HUDEP-2 (cell line): ENCODE data around the gene SLC8A1.

Experiments used
- DNase-seq, 76 experiments: peaks; one replicate each; lab custom pipeline; 2025; ENCODE audit not compliant: unreplicated experiment in 76 of 76; lab: John Stamatoyannopoulos, UW

Gene SLC8A1

GRCh38 chr2:40359811-40360210 lies 92.1 kb downstream of the SLC8A1 start:
- DNase-seq: no peak

DNA sequence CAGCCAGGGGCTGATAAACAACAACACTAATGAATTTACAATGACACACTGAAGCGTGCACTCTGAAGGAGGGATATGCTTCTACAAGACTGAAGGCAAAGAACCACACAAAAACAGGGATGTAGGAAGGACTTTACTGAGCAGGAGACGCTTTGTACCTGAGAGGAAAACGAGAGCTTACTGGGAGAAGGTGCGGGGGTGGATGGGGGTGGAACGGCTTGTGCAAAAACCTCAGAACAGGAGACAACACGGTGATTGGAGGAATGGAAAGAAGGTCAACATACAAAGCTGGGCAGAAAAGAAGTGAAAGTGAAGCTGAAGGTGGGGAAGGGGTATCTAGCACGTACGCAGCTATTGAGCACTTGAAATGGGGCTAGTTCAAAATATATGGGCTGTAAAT lies 93.1 kb downstream of the SLC8A1 start:
- DNase-seq: no peak

- DNase-seq: no peak
Measured at GRCh38 chr2:40357667-40358066, 94.2 kb downstream of the SLC8A1 start.

DNA sequence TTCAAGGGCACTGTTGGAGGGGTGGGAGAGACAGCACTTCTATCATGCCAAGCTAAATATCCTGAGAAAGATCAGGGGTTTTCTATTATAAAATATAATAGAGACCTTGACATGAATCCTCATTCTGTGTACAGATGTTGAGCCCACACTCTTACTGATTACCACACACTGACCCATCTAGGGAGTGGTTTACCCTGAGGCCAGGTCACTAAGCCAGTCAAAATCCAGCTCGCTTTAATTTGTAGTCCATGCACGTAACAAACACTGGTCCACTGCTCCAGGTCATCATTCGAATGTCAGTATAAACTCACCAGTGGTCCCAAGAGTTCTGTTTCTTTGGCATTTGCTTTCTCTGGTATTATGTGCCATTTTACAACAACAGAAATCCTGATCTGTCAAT lies 96.4 kb downstream of the SLC8A1 start:
- no peak for DNase-seq

GRCh38 chr2:40353231-40353630 lies 98.7 kb downstream of the SLC8A1 start:
- no peak for DNase-seq

DNA sequence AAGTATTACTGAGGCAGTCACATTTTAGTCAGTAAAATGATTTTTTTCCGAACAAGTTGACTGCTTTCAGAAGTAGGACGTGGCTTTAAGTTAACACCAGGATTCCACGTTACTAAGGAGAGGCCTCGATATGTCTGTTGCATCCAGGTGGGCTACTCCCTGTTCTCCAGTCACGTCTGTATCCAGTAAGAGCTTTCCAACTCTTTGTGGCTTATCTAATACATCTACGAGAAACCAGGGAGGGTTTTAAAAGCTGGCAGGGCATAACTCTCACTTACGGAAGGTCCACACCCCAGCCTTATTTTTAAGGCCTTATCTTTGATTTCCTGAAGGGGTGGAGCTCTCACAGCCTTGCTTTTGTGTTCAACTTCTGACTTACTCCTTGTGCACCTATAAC lies 99.2 kb downstream of the SLC8A1 start:
- DNase-seq: no peak

DNA sequence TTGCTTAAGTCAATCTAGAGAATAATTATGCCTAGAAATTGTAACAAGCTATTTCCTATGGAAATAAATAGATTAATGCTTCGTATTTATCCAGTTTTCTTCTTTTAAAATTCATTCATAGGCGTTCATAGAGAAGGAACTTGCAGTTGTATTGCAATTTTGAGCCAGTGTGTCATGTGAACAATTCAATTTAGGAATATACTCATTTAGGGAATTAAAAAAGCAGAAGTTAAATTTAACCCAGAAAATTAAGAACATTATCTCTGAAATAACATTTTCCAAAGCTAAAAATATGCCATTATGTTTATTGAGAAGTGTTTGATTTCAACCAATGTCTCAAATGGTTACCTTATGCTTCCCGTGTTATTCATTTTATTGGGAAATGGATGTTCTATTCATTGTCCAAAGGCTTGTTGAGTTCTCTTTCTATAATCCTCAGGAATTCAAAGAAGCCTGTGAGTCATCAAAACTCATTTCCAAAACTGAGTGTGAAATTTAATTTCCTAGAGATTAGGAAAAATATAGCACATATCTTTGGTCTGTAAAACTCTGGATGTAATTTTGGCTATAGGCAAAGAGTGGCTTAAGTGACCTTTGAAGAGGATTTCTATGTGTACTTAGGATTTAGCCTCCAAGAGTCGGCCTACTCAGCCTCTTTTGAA lies 99.7 kb downstream of the SLC8A1 start:
- no peak for DNase-seq

- DNase-seq: no peak
Measured at GRCh38 chr2:40348665-40349064, 103.2 kb downstream of the SLC8A1 start.

GRCh38 chr2:40348038-40348437 lies 103.9 kb downstream of the SLC8A1 start:
- DNase-seq: no peak

DNA sequence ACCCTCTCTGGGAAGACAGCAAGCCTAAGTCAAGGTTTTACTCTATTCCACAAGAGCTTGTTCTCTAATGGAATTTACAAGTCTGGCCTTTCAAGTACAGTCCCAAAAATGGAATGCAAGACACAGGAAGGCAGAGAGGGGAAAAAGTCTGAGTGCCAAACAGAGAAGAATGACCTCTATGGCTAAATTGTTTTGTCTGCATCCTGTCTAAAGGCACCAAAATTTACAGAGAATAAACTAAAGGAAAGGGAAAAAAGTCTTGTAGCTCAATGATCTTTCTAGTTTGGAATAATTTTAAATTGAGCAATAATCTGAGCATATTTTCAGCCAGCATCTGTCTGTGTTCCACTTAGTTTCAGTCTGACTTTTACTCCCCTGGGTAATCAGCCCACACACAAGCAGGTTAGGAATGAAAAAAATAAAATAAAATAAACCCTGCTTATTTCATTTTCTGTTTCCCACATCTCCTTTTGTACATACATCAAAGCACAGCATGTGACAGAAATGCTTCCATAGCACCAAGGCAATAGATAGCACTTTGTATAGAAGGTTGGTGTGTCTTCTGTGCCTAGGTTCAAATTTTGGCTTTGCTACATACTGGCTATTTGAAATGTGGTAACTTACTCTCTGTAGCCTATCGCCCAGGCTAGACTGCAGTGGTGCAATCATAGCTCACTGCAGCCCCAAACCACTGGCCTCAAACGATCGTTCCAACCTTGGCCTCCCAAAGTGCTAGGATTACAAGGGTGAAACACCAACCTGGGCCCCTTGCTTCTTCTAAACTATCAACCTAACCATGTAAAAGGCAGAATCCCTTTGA lies 105.1 kb downstream of the SLC8A1 start:
- no peak for DNase-seq

GRCh38 chr2:40344364-40344763 lies 107.5 kb downstream of the SLC8A1 start:
- DNase-seq: no peak

DNA sequence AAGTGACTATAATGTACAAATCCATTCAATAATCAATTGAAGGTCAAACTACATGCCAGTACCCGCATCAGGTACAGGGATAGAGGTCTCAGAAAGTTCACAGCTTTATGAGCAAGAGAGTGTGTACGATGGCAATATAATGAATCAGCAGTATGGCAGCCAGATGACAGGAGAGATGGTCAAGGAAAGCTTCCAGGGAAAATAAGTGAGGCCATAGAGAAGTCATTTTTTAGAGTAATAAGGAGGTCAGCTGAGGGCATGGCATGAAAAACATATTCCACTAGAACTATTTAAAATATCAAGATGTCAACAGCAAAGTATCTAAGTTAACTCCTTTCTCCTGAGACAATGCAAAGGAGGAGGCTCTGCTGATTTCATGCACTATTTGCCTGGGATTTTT lies 108.0 kb downstream of the SLC8A1 start:
- no peak for DNase-seq

GRCh38 chr2:40341198-40341597 lies 110.7 kb downstream of the SLC8A1 start:
- DNase-seq: no peak

DNA sequence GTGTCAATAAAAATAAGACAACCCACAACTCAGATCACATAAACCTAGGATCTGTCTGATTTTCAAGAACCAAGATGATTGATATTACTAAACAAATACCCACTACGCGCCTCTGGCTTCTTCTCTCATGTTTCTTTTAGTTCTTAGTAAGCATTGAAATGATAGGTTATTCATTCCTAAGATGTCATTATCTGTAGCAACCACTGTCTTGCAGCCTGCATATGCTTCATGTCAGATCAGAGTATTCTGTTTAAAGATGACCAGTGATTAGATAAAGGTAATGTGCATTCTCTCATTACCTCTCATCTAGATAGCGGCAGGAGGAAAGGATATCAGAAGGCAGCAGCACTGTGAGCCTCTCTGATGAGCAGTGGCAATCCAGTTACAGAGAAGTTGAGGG lies 112.9 kb downstream of the SLC8A1 start:
- DNase-seq: no peak

GRCh38 chr2:40332191-40332826 lies 119.6 kb downstream of the SLC8A1 start:
- no peak for DNase-seq

GRCh38 chr2:40330096-40330495 lies 121.8 kb downstream of the SLC8A1 start:
- no peak for DNase-seq

- no peak for DNase-seq
Measured at GRCh38 chr2:40329739-40330030, 122.2 kb downstream of the SLC8A1 start.

GRCh38 chr2:40325116-40325515 lies 126.8 kb downstream of the SLC8A1 start:
- no peak for DNase-seq

- no peak for DNase-seq
Measured at GRCh38 chr2:40324656-40325055, 127.2 kb downstream of the SLC8A1 start.

DNA sequence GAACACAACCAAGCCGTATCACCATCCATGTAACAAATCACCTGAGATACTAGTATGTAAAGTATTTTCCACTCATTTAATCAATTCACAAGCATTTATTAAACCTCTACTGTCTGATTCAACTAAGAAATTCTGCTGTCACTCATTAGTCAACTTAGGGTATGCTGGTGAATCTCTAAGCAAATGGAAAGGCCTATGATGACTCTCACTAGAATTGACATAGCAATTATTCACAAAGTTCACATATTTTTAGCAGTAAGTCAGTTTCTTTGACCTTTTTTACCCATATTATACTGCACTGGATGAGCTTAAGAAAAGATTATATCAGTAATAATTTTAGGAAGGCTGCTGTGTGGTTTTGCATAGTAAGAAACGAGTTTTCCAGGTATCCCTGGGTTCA lies 130.1 kb downstream of the SLC8A1 start:
- DNase-seq: no peak

GRCh38 chr2:40321016-40321623 lies 130.8 kb downstream of the SLC8A1 start:
- DNase-seq: no peak

DNA sequence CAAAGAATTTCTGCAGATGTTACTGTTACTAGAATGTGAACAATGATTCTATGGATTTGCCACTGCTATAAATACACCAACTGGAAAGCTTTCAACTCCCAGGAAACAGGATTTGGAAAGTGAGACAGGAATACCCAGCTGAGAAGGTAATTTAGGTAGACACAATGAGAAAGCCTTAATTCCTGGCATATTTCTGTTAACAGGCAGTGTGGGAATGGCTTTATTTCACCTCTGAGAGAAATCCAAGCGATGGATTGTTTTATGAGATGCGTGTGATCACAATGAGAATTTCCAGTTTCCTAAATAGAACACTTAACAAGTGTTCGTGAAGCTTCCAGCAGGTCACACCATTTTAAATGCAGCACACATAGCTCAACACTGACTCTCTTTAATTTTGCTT lies 133.0 kb downstream of the SLC8A1 start:
- DNase-seq: no peak
